LoVo (cell line): ENCODE results near the gene CD8B.

Source experiments
- DNase-seq: peaks from one replicate; pipeline ENCODE4 v3.0.0-alpha.2; 2016; ENCODE audit warnings: low spot score

The CD8B gene

GRCh38 chr2:86806059-86806857, 55.4 kb downstream of the CD8B start:
- DNase-seq: no peak

GRCh38 chr2:86800856-86801567, 60.7 kb downstream of the CD8B start:
- no peak for DNase-seq

- no peak for DNase-seq
Observed at GRCh38 chr2:86794861-86795260, 66.8 kb downstream of the CD8B start.

- DNase-seq: no peak
Observed at GRCh38 chr2:86793752-86794151, 67.9 kb downstream of the CD8B start.

- DNase-seq: no peak
Observed at GRCh38 chr2:86791573-86791972, 70.1 kb downstream of the CD8B start.

- DNase-seq: no peak
Observed at GRCh38 chr2:86790676-86791572, 70.8 kb downstream of the CD8B start, which contains the start of gene CD8A. TSS of gene CD8A (minus strand) at chr2:86790913. CDS start at chr2:86790825, 88 bp downstream.

GRCh38 chr2:86790134-86790675, 71.5 kb downstream of the CD8B start:
- no peak for DNase-seq

- DNase-seq: no peak
Observed at GRCh38 chr2:86789687-86790133, 72.0 kb downstream of the CD8B start.

- no peak for DNase-seq
Observed at GRCh38 chr2:86788881-86789686, 72.6 kb downstream of the CD8B start.

- no peak for DNase-seq
Observed at GRCh38 chr2:86788165-86788564, 73.5 kb downstream of the CD8B start.

GRCh38 chr2:86787736-86788135, 74.0 kb downstream of the CD8B start:
- DNase-seq: no peak

GRCh38 chr2:86786001-86786536, 75.6 kb downstream of the CD8B start:
- DNase-seq: no peak

- no peak for DNase-seq
Observed at GRCh38 chr2:86785456-86785855, 76.2 kb downstream of the CD8B start.

GRCh38 chr2:86783615-86784339, 77.9 kb downstream of the CD8B start:
- no peak for DNase-seq

- no peak for DNase-seq
Observed at GRCh38 chr2:86782748-86783147, 78.9 kb downstream of the CD8B start.

GRCh38 chr2:86781363-86781762, 80.3 kb downstream of the CD8B start:
- no peak for DNase-seq

GRCh38 chr2:86779971-86780370, 81.7 kb downstream of the CD8B start:
- DNase-seq: no peak

- DNase-seq: no peak
Observed at GRCh38 chr2:86778957-86779356, 82.7 kb downstream of the CD8B start.

GRCh38 chr2:86776532-86776931, 85.2 kb downstream of the CD8B start:
- DNase-seq: no peak

GRCh38 chr2:86775338-86775737, 86.3 kb downstream of the CD8B start:
- DNase-seq: no peak
